Measurements from ENCODE around the gene SDK1. TPM values are rescaled to one million over a fixed set of nuclear protein-coding genes. Genes with fewer than 3 reads are reported as not detected.

The SDK1 gene
- total RNA-seq, 1 experiment from 2014 or later: 9.3 TPM

GRCh38 chr7:3673524-3673923, 372.5 kb downstream of the SDK1 start:
- peak overlapping the region; percentile 66; the same call in 1 of the 2 replicates for H3K27ac Mint-ChIP-seq
- POLR2A ChIA-PET: no interaction called here

GRCh38 chr7:3678314-3678810, 377.3 kb downstream of the SDK1 start:
- H3K4me1 Mint-ChIP-seq: peaks cover 6% of the 10 kb centered on the region
- TF ChIP-seq ZNF532 (CRISPR knock-in tag; IDR thresholded peaks at IDR 0.05; ENCODE audit: borderline replicate concordance) (no peak), ZNF416 (CRISPR knock-in tag; IDR thresholded peaks at IDR 0.05) (no peak), CREM (CRISPR knock-in tag; IDR thresholded peaks at IDR 0.05) (no peak), PREB (CRISPR knock-in tag; IDR thresholded peaks at IDR 0.05; ENCODE audit: borderline replicate concordance) (no peak), ZNF423 (CRISPR knock-in tag; IDR thresholded peaks at IDR 0.05) (no peak), NFATC4 (CRISPR knock-in tag; IDR thresholded peaks at IDR 0.05) (no peak), JAZF1 (CRISPR knock-in tag; IDR thresholded peaks at IDR 0.05) (no peak), TP53 (CRISPR knock-in tag; IDR thresholded peaks at IDR 0.05) (no peak), NFYB (CRISPR knock-in tag; conservative IDR thresholded peaks at IDR 0.05; ENCODE audit: low read depth) (no peak), FOXJ3 (CRISPR knock-in tag; IDR thresholded peaks at IDR 0.05; ENCODE audit: borderline replicate concordance) (no peak), USF2 (CRISPR knock-in tag; IDR thresholded peaks at IDR 0.05) (no peak), GABPB1 (CRISPR knock-in tag; IDR thresholded peaks at IDR 0.05) (no peak), RELA (CRISPR knock-in tag; IDR thresholded peaks at IDR 0.05; ENCODE audit: borderline replicate concordance) (no peak)
- H3K27ac Mint-ChIP-seq: no peak overlapping the region
- peaks cover 5% of the 10 kb centered on the region; the same call in 1 of the 2 replicates for H3K9me3 Mint-ChIP-seq
- POLR2A ChIA-PET: no interaction called here
- H3K27me3 Mint-ChIP-seq (ENCODE audit: low read depth): no peaks in the 10 kb centered on the region
- H3K36me3 Mint-ChIP-seq: no peaks in the 10 kb centered on the region
- ATAC-seq (no peak), DNase-seq (ENCODE audit: low spot score) (no peak)
- CTCF ChIA-PET: no interaction called here
- no peak overlapping the region for H3K4me3 Mint-ChIP-seq

More at GRCh38 chr7:3673524-3673923, 372.5 kb downstream of the SDK1 start:
- H3K9me3 Mint-ChIP-seq: peaks cover 5% of the 10 kb centered on the region; the same call in 1 of the 2 replicates
- CTCF ChIA-PET: interaction anchor here (0.6 to 3.3 kb wide), 33 partner anchors 10 to 808 kb away, joined by 3 to 45 read pairs (median 4); partner anchors contain the start of gene SDK1
- H3K27me3 Mint-ChIP-seq (ENCODE audit: low read depth): no peaks in the 10 kb centered on the region
- H3K36me3 Mint-ChIP-seq: no peaks in the 10 kb centered on the region
- TF ChIP-seq E2F4 (CRISPR knock-in tag; IDR thresholded peaks at IDR 0.05; ENCODE audit: borderline replicate concordance, low read depth) (no peak), SMAD4 (CRISPR knock-in tag; IDR thresholded peaks at IDR 0.05) (no peak), SOX15 (CRISPR knock-in tag; IDR thresholded peaks at IDR 0.05) (no peak)
- H3K4me3 Mint-ChIP-seq: no peak overlapping the region
- H3K4me1 Mint-ChIP-seq: peaks cover 10% of the 10 kb centered on the region
- ATAC-seq: peak; percentile 74
- peak; percentile 81 for DNase-seq (ENCODE audit: low spot score)

All from WTC11 (cell line).